C4-2B (cell line): ENCODE data around the gene ADGRB3.
A peak's percentile ranks its signal among the peaks of the same experiment; 100 is the strongest.

ENCODE experiments used
- ZFX ChIP-seq: fragments of 450-650 bp; IDR thresholded peaks from 2 replicates; pipeline ENCODE4 v1.6.1; 2017
- TF ChIP-seq, protein P1 (sequence below): fragments of 450-650 bp; conservative IDR thresholded peaks from 2 replicates; pipeline ENCODE4 v1.5.1; 2017; ENCODE audit warnings: mild to moderate bottlenecking

DNA sequence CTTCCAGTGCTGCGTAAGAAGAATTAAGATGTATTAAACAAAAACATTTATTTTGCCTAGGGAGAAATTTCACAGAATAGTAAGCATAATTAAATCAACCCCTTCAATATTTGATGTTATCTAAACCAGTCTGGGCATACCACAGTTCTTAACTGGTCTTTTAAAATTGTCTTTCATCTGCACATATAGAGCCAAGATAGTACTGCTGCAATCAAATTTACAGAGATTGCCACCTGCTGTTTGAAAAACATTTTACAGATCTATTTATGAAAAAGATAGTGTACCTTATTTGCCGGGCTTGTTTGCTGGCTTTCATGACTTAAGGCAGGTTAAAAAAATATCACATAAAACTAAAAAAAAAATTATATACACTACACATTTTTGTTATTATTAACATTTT lies 323.2 kb downstream of the ADGRB3 start:
- TF ChIP-seq, protein P1, sequence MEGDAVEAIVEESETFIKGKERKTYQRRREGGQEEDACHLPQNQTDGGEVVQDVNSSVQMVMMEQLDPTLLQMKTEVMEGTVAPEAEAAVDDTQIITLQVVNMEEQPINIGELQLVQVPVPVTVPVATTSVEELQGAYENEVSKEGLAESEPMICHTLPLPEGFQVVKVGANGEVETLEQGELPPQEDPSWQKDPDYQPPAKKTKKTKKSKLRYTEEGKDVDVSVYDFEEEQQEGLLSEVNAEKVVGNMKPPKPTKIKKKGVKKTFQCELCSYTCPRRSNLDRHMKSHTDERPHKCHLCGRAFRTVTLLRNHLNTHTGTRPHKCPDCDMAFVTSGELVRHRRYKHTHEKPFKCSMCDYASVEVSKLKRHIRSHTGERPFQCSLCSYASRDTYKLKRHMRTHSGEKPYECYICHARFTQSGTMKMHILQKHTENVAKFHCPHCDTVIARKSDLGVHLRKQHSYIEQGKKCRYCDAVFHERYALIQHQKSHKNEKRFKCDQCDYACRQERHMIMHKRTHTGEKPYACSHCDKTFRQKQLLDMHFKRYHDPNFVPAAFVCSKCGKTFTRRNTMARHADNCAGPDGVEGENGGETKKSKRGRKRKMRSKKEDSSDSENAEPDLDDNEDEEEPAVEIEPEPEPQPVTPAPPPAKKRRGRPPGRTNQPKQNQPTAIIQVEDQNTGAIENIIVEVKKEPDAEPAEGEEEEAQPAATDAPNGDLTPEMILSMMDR = peak; percentile 38
- no peak for TF ChIP-seq ZFX
